WTC11 (cell line): ENCODE results near the gene UBE2J1.

Experiments used
- ATF1 ChIP-seq: sonication (generic); formaldehyde crosslinking; IDR thresholded peaks from 2 replicates; pipeline ENCODE4 v1.8.1; 2023; ENCODE audit warnings: mild to moderate bottlenecking, moderate library complexity, missing genetic modification reagents
- CBFB ChIP-seq: sonication (generic); formaldehyde crosslinking; IDR thresholded peaks from 2 replicates; pipeline ENCODE4 v1.8.1; 2022; ENCODE audit warnings: mild to moderate bottlenecking, low read depth, missing genetic modification reagents
- CREM ChIP-seq: sonication (generic); formaldehyde crosslinking; IDR thresholded peaks from 2 replicates; pipeline ENCODE4 v1.8.1; 2022; ENCODE audit warnings: mild to moderate bottlenecking, missing genetic modification reagents, moderate library complexity
- ESRRA ChIP-seq: sonication (generic); formaldehyde crosslinking; IDR thresholded peaks from 2 replicates; pipeline ENCODE4 v1.8.1; 2022; ENCODE audit warnings: mild to moderate bottlenecking, missing genetic modification reagents, borderline replicate concordance
- NR2C2 ChIP-seq: sonication (generic); formaldehyde crosslinking; IDR thresholded peaks from 2 replicates; pipeline ENCODE4 v1.8.0; 2022; ENCODE audit warnings: mild to moderate bottlenecking, missing genetic modification reagents
- SOX15 ChIP-seq: fragments of 250-450 bp; sonication (Bioruptor Pico); IDR thresholded peaks from 2 replicates; pipeline ENCODE4 v1.9.0; 2021; ENCODE audit warnings: mild to moderate bottlenecking
- SP1 ChIP-seq: sonication (generic); formaldehyde crosslinking; conservative IDR thresholded peaks from 2 replicates; pipeline ENCODE4 v1.8.1; 2022; ENCODE audit warnings: missing genetic modification reagents
- TCF7 ChIP-seq: sonication (generic); formaldehyde crosslinking; IDR thresholded peaks from 2 replicates; pipeline ENCODE4 v1.8.0; 2022; ENCODE audit warnings: mild to moderate bottlenecking, low read depth, missing genetic modification reagents, moderate library complexity
- TEAD4 ChIP-seq: sonication (generic); formaldehyde crosslinking; IDR thresholded peaks from 2 replicates; pipeline ENCODE4 v1.8.0; 2022; ENCODE audit warnings: mild to moderate bottlenecking, missing genetic modification reagents
- USF2 ChIP-seq: sonication (generic); formaldehyde crosslinking; IDR thresholded peaks from 2 replicates; pipeline ENCODE4 v1.8.1; 2023; ENCODE audit warnings: mild to moderate bottlenecking, missing genetic modification reagents, moderate library complexity
- TF ChIP-seq, protein P1 (sequence below): fragments of 200-600 bp; IDR thresholded peaks from 2 replicates; pipeline ENCODE4 v1.8.0; 2022; ENCODE audit warnings: antibody characterized with exemption
- TF ChIP-seq, protein P2 (sequence below): sonication (generic); formaldehyde crosslinking; IDR thresholded peaks from 2 replicates; pipeline ENCODE4 v1.8.1; 2023; ENCODE audit warnings: mild to moderate bottlenecking, missing genetic modification reagents, borderline replicate concordance
- TF ChIP-seq, protein P3 (sequence below): sonication (generic); formaldehyde crosslinking; IDR thresholded peaks from 2 replicates; pipeline ENCODE4 v1.8.1; 2023; ENCODE audit warnings: mild to moderate bottlenecking, moderate library complexity, missing genetic modification reagents
- TF ChIP-seq, protein P4 (sequence below): sonication (generic); formaldehyde crosslinking; IDR thresholded peaks from 2 replicates; pipeline ENCODE4 v1.8.1; 2023; ENCODE audit warnings: mild to moderate bottlenecking, missing genetic modification reagents

GRCh38 chr6:89392823-89393222, 40.3 kb upstream of the UBE2J1 start:
- TF ChIP-seq, protein P1, sequence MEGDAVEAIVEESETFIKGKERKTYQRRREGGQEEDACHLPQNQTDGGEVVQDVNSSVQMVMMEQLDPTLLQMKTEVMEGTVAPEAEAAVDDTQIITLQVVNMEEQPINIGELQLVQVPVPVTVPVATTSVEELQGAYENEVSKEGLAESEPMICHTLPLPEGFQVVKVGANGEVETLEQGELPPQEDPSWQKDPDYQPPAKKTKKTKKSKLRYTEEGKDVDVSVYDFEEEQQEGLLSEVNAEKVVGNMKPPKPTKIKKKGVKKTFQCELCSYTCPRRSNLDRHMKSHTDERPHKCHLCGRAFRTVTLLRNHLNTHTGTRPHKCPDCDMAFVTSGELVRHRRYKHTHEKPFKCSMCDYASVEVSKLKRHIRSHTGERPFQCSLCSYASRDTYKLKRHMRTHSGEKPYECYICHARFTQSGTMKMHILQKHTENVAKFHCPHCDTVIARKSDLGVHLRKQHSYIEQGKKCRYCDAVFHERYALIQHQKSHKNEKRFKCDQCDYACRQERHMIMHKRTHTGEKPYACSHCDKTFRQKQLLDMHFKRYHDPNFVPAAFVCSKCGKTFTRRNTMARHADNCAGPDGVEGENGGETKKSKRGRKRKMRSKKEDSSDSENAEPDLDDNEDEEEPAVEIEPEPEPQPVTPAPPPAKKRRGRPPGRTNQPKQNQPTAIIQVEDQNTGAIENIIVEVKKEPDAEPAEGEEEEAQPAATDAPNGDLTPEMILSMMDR = no peak
- TF ChIP-seq USF2 = no peak
- TF ChIP-seq NR2C2 (CRISPR knock-in tag) = no peak
- TF ChIP-seq TCF7 (CRISPR knock-in tag) = no peak
- TF ChIP-seq CREM = no peak
- no peak for TF ChIP-seq ESRRA
- TF ChIP-seq, protein P2, sequence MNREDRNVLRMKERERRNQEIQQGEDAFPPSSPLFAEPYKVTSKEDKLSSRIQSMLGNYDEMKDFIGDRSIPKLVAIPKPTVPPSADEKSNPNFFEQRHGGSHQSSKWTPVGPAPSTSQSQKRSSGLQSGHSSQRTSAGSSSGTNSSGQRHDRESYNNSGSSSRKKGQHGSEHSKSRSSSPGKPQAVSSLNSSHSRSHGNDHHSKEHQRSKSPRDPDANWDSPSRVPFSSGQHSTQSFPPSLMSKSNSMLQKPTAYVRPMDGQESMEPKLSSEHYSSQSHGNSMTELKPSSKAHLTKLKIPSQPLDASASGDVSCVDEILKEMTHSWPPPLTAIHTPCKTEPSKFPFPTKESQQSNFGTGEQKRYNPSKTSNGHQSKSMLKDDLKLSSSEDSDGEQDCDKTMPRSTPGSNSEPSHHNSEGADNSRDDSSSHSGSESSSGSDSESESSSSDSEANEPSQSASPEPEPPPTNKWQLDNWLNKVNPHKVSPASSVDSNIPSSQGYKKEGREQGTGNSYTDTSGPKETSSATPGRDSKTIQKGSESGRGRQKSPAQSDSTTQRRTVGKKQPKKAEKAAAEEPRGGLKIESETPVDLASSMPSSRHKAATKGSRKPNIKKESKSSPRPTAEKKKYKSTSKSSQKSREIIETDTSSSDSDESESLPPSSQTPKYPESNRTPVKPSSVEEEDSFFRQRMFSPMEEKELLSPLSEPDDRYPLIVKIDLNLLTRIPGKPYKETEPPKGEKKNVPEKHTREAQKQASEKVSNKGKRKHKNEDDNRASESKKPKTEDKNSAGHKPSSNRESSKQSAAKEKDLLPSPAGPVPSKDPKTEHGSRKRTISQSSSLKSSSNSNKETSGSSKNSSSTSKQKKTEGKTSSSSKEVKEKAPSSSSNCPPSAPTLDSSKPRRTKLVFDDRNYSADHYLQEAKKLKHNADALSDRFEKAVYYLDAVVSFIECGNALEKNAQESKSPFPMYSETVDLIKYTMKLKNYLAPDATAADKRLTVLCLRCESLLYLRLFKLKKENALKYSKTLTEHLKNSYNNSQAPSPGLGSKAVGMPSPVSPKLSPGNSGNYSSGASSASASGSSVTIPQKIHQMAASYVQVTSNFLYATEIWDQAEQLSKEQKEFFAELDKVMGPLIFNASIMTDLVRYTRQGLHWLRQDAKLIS = no peak
- TF ChIP-seq ATF1 = no peak
- TF ChIP-seq, protein P3, sequence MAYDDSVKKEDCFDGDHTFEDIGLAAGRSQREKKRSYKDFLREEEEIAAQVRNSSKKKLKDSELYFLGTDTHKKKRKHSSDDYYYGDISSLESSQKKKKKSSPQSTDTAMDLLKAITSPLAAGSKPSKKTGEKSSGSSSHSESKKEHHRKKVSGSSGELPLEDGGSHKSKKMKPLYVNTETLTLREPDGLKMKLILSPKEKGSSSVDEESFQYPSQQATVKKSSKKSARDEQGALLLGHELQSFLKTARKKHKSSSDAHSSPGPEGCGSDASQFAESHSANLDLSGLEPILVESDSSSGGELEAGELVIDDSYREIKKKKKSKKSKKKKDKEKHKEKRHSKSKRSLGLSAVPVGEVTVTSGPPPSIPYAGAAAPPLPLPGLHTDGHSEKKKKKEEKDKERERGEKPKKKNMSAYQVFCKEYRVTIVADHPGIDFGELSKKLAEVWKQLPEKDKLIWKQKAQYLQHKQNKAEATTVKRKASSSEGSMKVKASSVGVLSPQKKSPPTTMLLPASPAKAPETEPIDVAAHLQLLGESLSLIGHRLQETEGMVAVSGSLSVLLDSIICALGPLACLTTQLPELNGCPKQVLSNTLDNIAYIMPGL (CRISPR knock-in tag) = no peak
- TF ChIP-seq, protein P4, sequence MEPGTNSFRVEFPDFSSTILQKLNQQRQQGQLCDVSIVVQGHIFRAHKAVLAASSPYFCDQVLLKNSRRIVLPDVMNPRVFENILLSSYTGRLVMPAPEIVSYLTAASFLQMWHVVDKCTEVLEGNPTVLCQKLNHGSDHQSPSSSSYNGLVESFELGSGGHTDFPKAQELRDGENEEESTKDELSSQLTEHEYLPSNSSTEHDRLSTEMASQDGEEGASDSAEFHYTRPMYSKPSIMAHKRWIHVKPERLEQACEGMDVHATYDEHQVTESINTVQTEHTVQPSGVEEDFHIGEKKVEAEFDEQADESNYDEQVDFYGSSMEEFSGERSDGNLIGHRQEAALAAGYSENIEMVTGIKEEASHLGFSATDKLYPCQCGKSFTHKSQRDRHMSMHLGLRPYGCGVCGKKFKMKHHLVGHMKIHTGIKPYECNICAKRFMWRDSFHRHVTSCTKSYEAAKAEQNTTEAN (CRISPR knock-in tag) = no peak
- no peak for TF ChIP-seq CBFB
- TF ChIP-seq TEAD4 (CRISPR knock-in tag) = no peak
- TF ChIP-seq SP1 (CRISPR knock-in tag) = no peak
- no peak for TF ChIP-seq SOX15 (CRISPR knock-in tag)
